ENCODE measurements around the gene NOTCH2.

The NOTCH2 gene

DNA sequence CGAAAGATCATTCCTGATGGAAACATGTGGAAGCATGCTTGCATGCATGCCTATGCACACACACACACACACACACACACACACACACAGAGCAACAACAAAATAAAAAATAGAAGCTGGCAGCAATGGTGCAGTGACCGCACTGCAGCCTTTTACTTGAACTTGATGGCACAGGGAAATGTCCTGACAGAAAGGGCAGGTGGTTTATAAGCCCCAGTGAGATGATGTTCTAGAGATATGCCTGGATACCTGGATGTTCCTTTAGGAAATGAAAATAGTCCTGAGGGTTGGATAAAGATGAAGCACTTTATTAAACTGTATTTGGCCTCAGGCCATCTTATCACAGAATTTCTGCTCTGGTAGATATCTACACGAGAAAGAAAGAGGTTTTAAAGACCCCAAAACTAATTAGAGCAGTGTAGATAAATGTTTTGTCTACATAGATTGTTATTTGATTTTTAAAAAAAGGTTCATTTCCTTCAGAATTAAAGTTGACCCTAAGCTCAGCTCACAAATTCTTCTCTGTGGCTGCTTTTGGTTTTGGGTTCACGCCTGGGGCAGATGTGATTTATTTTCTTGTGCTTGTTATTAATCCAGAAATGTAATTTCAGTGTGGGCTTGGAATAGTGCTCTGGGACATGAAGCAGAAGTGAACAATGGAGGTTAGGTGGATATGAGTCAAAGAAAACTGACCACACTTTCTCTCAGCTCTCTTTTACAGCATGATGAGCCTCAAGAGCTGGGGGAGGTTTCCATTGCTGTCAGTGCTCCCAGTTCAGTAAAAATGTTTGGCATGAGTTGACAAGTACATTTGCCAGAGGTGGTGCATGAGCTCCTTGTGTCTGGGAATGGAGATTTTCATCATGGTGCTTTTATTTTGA lies 196.1 kb downstream of the NOTCH2 start:
- peak; percentile 86 for DNase-seq (ENCODE audit: low read depth)

DNA sequence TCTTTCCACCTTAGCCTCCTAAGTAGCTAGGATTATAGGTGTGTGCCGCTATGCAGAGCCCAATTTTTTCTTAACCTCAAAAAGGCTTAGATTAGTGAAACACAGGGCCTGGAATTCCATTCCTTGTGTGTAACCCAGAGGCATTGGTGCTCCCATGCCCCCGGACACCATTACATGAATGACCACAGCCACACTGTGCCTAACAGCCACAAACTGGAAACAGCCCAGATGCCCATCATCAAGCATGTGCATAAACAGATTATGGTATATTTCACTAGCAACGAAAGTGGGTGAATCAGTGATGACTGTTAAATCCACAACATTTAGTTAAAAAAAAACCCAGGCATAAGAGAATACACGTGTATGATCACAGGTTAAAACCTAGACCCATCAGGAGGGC lies 197.6 kb downstream of the NOTCH2 start:
- no peak for DNase-seq (ENCODE audit: low read depth)

DNA sequence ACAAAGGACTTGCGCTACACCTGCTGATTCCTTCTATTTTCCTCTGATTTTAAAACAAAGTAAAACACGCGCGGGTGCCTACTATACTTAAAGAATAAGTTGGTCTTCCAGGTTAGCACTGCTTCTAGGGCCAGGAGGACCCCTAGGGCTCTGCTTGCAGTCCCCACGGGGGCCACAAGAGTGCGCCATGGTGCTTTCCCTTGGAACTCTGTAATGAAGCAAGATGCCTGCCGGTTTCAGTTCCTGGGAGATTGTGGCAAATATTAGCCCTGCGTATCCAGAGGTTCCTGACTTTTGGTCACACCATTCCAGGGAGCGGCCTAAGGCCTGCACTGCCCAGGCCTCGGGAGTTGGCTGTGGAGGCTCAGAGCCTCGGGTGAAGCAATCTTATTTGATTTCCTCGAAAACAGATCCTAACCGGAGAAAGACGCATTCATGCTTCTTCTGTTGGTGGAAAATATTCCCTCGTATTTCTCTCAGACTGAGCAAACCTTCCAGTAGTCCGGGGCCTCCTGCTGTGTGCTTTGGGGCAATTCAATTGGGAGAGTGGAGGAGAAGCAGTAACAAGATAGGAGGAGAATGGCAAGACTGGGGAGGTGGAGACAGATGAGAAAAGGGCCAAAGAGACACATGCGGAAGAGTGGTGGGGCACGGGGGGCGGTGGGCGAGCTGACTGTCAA lies 198.4 kb downstream of the NOTCH2 start:
- no peak for DNase-seq (ENCODE audit: low read depth)

DNA sequence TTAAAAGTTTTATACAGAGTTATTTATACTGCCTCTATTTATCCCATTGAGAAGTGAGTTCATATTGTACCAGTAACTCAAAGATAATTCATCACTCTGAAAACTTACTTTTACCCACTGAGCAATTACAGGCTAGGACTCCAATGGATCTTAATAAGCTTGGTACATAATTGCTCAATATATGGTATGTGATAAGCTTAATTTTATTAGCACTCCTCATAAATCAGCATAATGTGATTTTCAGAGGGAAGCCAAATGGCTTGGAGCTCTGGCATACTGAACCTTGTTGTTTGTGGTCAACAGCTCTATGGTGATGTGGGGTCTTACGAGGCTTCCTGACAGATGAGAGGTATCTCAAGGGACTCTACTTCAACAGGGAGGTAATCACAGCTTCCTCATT lies 199.5 kb downstream of the NOTCH2 start:
- DNase-seq (ENCODE audit: low read depth), result no peak

DNA sequence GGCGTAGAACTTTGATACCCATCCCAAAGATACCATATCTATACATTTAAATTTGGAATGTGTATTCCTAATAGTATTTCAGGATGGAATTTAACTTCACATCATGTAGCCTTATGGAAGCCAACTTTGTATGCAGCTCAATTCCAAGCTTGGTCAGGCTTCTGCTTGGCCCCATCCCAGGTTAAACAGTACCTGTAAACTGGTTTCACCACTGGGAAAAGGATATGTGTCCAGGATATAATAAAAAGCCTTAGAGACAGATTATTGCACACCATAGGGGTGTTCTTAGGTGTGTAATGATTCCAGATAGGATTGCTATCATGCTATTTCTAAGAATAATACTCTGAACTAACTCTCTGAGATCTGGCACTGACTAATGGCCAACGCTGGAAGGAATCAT lies 201.3 kb downstream of the NOTCH2 start:
- no peak for DNase-seq (ENCODE audit: low read depth)

DNA sequence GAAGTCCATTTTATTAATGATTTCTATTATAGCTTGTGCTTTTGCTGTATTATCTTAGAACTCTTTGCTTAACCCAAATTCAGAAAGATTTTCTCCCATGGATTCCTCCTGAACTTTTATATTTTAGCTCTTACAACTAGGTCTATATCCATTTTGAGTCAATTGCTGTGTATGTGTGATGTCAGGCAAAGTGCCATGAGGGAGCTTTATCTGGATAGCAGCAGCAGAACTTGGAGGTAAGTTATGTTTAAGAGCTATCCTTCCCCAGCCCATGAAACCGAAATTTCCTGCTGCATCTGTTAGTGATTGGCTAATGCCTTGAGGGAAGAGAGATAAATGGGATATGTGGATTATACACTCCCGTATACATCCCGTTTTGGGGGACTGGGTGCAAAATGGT lies 203.0 kb downstream of the NOTCH2 start:
- DNase-seq (ENCODE audit: low read depth), result no peak

DNA sequence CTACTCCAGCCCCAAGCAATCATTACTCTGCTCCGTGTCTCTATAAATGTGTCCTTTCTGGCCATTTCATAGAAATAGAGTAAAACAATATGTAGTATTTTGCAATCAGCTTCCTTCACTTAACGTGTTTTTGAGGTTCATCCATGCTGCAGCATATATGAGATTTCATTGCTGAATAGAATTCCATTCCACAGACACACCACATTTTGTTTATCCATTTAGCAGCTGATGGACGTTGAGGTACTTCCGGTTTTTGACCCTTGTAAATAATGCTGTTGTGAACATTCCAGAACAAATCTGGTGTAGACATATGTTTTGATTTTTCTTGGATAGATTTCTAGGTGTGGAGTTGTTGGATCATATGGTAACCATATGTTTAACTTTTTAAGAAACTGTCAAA lies 203.8 kb downstream of the NOTCH2 start:
- DNase-seq (ENCODE audit: low read depth), result no peak

DNA sequence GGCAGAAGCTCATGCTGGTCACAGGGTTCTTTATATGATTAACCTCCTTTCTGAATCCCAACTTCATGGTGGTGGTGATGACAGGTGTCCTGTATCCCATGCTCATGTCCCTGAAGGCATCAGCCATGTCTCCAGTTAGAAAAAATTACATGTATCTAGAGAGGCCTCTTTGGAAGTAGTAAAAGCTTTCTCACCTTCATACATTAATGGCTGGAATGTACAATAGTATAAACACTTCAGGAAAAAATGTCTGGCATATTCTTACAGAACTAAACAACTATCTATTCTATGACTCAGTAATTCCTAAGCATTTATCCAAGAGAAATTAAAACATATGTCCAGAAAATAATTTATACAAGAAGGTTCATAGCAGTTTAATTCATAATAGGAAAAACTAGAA lies 207.2 kb downstream of the NOTCH2 start:
- DNase-seq (ENCODE audit: low read depth), result no peak
